ENCODE results near the gene PLEKHA3.
"Not testable (repeated sequence)": the region's sequence is repeated elsewhere in the genome, so short reads cannot be mapped to it uniquely, and the experiment has no call there.

Gene PLEKHA3

GRCh38 chr2:178480227-178481181 is at the start of gene PLEKHA3:
PLEKHA3 (plus strand) TSS chr2:178480457; CDS start chr2:178480870, 413 bp downstream.
- peak; percentile 21 to 48 (median 38) for DNase-seq

DNA sequence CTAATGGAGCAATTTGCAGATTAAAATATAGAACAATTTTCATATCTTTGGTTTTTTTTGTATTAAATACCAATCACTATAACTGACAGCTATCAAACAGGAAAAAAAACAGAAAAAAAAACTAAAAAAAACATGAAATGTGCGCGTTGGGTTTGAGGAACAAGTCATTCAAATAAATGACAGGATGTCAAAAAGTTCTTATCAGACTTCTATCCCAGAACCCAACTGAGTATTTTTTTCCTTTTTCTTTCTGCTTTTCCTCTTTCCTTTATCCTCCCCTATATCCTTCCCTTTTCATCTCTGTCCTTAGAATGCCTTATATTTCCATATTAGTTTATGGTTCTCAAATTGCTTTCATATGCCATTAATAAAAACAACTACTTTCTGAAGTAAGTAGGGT is 43.6 kb upstream of the PLEKHA3 start:
- no peak for DNase-seq

DNA sequence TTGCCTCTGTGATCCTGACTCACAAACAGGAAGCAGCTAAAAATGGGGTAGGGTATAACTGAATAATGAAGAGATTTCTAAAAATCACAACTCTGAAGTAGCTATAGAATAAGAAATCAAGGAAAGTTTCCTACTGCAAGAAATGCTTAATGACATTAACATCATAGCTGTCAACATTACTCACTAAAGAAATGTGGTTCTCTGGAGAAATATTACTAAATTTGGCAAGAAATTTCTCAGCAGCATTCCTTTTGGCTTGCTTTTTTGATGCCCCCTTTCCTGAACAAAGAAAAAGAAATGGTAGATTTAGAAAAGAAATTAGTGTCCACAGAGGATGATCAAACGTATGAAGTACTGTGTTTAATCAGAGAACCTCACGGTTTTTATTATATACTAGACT is 38.8 kb upstream of the PLEKHA3 start:
- no peak for DNase-seq

DNA sequence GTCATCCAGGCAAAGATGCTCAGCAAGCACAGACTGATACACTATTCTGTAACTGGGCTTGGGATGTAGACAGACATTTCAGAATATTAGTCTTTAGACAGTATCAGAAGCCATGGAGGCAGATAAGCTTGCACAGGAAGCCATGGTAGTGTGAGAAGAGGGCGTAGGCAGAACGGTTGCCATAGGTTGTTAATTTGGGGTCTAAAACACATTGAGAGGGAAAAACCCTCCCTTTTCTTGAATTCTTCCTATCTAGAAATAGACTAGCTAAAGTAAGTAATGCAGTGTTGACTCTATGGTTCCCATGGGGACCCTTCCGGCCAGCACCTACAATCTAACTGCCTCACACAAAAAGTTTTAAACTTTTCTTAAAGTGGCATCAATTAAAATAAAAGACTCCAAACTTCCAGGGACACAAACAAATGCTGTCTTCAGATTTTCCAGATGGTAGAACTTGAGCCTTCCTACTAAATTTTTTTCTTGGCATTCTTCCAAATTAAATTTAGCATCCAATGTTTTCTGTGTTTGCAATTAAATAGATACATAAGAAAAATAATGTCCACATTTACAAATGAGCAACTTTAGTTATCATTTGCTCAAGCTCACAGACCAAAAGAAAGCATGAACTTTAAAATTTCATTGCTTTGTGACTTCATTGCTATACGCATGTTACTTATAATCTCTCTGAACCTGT is 31.1 kb upstream of the PLEKHA3 start:
- no peak for DNase-seq

GRCh38 chr2:178449700-178450523 is 30.3 kb upstream of the PLEKHA3 start:
- peak in 1 of 4 experiments; percentile 11 for DNase-seq

DNA sequence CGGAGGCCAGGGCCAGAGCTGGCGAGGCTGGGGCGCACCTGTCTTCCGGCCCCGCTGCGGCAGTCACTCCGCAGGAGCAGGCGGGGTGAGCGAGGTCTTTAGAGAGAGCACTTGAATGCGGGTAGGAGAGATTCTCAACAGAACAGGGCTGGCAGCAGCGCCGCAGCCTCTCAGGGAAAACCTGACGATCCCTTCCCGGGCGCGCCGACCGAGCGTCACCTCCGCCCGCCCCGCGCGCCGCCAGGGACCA is 29.8 kb upstream of the PLEKHA3 start:
- peak in 3 of 4 experiments; percentile 61 to 68 (median 63) for DNase-seq

DNA sequence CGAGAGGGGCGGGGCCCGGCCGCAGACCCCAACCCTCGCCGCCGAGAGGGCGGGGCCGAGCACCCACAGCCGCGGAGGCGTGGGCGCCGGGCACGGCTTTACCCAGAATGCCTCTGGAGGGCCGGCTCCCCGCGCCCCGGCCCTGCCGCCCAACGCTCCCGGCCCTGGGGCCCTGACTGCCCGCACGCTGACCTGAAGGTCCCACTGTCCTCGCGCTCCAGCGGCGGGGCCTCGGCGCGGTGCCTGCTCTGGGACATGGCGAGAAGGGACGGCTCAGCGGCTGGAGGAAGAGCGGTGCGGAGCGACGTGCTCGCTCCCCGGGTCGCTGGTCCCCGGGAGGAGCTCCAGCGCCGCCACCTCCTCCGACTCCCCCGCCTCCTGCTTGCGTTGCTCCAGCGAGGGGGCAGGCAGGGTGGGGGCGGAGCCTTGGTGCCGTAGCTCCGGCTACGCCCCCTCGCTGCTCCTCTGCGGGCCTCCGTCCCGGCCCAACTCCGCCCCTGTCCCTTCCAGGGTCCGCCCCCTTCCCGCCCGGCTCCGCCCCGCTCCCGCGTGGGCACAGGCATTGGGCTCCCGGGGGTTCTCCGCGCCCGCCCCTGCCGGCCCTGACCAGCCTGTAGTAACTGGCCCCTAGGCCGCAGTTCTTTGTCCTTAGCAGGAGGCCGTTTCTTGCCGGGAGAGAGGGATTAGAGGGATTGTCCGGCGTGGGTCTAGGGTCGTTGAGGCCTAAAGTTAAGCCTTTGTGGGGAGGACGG is 29.3 kb upstream of the PLEKHA3 start, which contains the start of the genes PJVK and PRKRA:
TSS of gene PJVK (plus strand) at position 605 of the 752 bp plus-strand sequence. CDS start 2,032 bp downstream, outside the sequence.
TSS of gene PRKRA (minus strand) at position 402 of the 752 bp plus-strand sequence. CDS start at position 257, 145 bp downstream.
- peak; percentile 87 to 94 (median 92) for DNase-seq

DNA sequence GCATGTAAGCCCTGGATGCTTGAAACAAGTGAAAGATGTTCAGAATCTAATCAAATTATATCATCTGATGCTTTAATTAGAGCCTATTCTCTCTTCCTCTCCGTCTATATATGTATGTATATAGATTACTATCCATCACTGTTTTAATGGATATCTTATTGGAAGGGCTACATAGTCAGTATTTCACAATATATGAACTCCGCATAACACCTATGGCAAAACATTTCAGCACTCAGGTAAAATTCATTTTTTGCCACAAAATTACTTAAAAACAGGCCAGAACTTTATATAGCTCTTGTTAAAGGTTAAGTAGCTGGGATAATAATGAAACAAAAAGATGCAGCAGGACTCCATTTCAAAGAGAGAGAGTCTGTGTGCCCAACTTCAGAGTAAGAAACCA is 27.9 kb upstream of the PLEKHA3 start:
- DNase-seq = no peak

GRCh38 chr2:178452870-178453269 is 27.4 kb upstream of the PLEKHA3 start:
- DNase-seq = no peak

- no peak for DNase-seq
These were observed 24.3 kb upstream of the PLEKHA3 start for GRCh38 chr2:178455947-178456346.

GRCh38 chr2:178457390-178457886 is 22.8 kb upstream of the PLEKHA3 start:
- DNase-seq = no peak

DNA sequence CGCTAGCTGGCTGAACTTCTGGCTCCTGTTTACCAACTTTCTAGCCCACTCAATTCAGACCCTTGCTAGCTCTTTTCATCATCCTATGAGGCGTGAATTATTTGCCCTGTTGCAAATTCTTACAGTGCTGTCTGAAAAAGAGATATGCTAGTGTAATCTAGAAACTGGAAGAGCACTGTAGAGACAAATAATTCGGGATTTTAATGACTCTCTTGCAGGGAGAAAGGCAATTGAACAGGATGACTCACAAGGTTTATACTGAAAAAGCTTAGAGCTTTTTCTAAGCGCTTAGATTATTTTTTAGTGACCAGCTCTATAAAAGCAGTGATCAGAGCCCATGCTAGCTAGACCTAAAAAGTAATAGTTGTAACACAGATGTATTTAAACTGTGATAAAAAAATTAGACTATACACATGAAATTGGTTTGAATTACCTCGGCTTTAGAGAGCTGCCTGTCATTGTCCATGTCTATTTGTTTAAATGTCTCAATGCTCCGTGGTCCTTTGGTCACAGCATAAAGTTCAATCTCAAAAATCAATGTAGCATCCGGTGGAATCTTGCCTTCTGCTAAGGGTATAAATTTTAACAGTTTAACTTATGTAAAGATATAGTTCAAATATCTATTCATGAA is 10.9 kb upstream of the PLEKHA3 start:
- no peak for DNase-seq

- DNase-seq = not testable (repeated sequence)
These were observed 8.9 kb upstream of the PLEKHA3 start for GRCh38 chr2:178471313-178471712.

DNA sequence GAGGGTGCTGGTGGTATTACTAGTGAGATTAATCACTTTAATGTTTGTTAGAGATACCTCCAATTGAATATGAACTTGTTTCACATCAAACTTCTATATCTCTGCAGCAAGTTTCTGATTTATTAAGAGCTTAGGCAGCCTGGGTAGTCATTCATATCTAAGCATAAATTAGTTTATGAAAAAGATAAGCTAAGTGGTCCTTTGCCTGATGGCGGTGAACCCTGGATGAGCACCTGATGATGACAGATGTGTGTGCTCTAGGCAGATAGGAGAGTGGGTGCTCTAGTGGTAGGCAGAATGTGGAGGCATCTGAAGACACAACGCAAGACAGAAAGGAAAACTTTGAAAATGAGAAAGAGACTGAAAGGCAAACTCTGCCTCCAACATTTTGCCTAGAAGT is 6.9 kb upstream of the PLEKHA3 start:
- DNase-seq = no peak

- DNase-seq = no peak
These were observed 6.3 kb upstream of the PLEKHA3 start for GRCh38 chr2:178473931-178474330.

GRCh38 chr2:178474560-178474959 is 5.7 kb upstream of the PLEKHA3 start:
- no peak for DNase-seq

GRCh38 chr2:178476477-178476876 is 3.8 kb upstream of the PLEKHA3 start:
- no peak for DNase-seq

GRCh38 chr2:178477443-178478129 is 2.7 kb upstream of the PLEKHA3 start:
- no peak for DNase-seq

- no peak for DNase-seq
These were observed 2.2 kb upstream of the PLEKHA3 start for GRCh38 chr2:178478130-178478438.

DNA sequence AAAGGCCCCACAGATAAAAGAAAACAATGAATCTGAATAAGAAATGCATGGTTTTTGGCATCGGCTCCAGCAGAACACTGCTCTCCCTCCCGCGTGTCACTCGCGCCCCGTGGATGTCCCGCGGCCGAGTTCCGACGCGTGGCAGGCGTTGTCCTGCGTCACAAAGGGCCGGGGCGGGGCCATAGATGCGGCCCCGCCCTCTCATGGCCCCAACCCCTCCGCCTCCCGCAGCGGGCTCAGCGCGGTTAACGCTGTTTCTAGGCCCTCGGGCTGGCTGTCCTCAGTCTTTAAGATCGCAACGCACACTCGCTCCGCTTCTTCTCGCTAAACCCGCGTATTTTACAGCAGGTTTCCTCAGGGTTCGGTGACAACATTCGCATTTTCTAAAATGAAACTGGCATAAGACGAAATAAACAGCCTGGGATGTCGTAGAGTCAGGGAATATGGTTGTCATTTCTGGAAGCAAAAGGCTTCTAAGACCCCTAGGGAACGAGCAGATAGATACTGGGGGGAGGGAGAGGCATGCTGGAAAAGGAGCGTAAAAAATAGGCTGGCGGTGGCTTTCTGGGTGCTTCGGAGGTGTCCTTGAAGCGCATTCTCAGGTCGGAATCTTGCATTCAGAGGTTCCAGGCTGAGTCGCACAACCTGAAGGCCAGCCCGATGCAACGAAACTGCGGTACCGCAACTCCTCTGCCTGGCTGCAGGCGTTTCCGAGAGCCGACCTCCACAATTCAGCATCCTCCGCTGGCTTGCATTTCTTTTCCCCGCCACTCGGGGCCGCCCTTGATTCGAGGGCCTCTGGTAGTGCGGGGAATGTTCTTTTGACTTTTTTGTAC is 1.6 kb upstream of the PLEKHA3 start, which contains the start of gene FKBP7:
TSS of gene FKBP7 (minus strand) at position 162 of the 836 bp plus-strand sequence. CDS start at position 61, 101 bp downstream.
- peak; percentile 65 to 78 (median 70) for DNase-seq

Data from activated CD4-positive, CD25-positive, alpha-beta regulatory T cell (primary cell).